Measurements from ENCODE around the gene TRIM13.
"Not testable (repeated sequence)": the region's sequence is repeated elsewhere in the genome, so short reads cannot be mapped to it uniquely, and the experiment has no call there.

Gene TRIM13

DNA sequence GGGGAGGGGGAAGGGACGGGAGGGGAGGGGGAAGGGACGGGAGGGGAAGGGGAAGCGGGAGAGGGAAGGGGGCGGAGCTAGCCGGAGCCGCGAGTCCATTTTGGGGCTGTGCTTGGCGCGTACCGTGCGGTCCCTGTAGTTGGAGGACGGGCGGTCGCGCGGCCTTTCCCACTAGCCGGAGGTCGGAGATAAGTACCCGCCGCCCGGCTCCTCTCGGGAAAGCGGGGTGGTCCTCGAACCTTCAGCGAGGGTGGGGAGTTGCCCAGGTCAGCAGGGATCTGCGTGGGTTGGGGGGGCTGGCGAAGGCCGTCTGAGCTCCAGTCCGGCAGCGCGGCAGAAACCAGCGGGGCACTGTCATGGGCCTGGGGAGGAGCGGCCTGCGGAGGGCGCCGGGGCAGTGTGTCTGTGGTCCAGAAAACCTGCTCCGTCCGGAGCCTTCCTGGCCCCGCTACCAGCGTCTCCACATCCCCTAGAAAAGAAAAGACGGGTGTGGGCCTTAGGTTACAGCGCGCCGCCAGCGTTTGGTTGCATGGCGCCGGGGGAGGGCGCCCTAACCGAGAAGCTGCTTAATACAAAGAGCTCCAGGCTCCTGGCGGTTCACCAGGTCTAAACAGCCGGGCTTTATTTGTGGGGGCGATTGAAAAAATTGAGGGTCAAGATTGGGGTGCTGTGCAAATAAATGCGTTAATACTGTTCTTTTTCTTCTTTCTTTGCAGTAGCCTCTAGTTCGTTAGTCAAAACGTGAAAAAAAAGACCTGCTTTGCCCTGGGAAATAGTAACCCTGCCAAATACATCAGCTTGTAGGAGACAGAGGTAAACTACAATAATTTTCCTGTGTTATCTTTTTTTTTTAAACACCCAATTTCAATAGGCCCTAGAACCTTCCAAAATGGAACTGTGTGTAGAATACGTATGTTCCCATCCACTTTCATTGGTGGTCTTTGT is at the start of gene TRIM13:
TRIM13 (plus strand) TSS at position 92 of the 945 bp plus-strand sequence. CDS start 14,899 bp downstream, outside the sequence.
- Mint-ChIP-seq H3K27ac (peak within 1 kb of the TSS; percentile 89), H3K36me3 (peaks cover 6% of the 10 kb centered on the region), H3K4me3 (peak within 1 kb of the TSS; percentile 87), H3K27me3 (no peaks in the 10 kb centered on the region), H3K4me1 (peaks cover 47% of the 10 kb centered on the region), H3K9me3 (no peaks in the 10 kb centered on the region)

GRCh38 chr13:49948777-49949270 is 48.0 kb upstream of the TRIM13 start:
- not testable (repeated sequence) for H3K27ac Mint-ChIP-seq, H3K9me3 Mint-ChIP-seq, H3K36me3 Mint-ChIP-seq, H3K4me3 Mint-ChIP-seq, H3K4me1 Mint-ChIP-seq, H3K27me3 Mint-ChIP-seq

DNA sequence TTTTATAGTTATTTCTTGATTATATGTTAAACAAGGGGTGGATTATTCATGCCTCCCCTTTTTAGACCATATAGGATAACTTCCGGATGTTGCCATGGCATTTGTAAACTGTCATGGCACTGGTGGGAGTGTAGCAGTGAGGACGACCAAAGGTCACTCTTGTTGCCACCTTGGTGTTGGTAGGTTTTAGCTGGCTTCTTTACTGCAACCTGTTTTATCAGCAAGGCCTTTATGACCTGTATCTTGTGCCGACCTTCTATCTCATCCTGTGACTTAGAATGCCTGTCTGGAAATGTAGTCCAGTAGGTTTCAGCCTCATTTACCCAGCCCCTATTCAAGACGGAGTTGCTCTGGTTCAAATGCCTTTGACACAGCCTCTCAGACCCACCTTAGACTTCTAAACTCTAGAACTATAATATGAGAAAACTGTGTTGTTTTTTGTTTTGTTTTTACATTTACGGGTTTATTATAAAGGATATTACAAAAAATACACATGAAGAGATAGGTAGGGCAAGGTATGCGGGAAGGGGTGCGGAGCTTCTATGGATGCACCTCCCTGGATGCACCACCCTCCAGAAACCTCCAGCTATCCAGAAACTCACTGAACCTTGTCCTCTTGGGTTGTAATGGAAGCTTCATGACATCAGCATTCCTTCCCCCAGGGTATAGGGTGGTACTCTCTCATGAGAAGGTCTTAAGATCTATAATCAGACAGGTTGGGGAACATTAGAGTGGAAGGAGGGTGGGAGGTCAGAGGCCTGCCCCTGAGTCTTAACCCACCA is 44.9 kb upstream of the TRIM13 start:
- Mint-ChIP-seq H3K9me3 (no peaks in the 10 kb centered on the region), H3K36me3 (peaks cover 3% of the 10 kb centered on the region), H3K4me1 (no peaks in the 10 kb centered on the region), H3K4me3 (no peak overlapping the region), H3K27ac (no peak overlapping the region), H3K27me3 (peaks cover 9% of the 10 kb centered on the region)

DNA sequence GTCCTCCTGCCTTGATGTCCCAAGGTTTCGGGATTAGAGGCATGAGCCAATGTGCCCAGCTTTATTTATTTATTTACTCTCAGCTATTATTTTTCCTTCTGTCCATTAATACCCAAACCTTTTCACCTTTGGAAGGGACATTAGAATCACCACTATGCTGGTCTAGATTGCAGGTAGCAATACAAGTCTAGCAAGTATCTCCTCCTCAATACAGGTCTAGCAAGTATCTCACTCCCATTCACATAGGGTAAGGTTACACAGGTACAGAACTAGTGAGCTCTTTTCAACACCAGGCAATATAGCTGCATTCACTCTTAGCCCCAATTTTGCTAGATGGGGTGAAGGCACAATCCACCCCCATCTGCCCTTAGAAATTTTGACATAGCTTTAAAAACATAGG is 43.3 kb upstream of the TRIM13 start:
- Mint-ChIP-seq H3K9me3 (no peaks in the 10 kb centered on the region), H3K4me1 (no peaks in the 10 kb centered on the region), H3K4me3 (no peak overlapping the region), H3K36me3 (peaks cover 4% of the 10 kb centered on the region), H3K27me3 (peaks cover 9% of the 10 kb centered on the region), H3K27ac (no peak overlapping the region)

- H3K9me3 Mint-ChIP-seq, result no peaks in the 10 kb centered on the region
- H3K27me3 Mint-ChIP-seq, result peaks cover 5% of the 10 kb centered on the region
- no peak overlapping the region for H3K4me3 Mint-ChIP-seq
- no peaks in the 10 kb centered on the region for H3K4me1 Mint-ChIP-seq
- peaks cover 7% of the 10 kb centered on the region for H3K36me3 Mint-ChIP-seq
- no peak overlapping the region for H3K27ac Mint-ChIP-seq
Observed at GRCh38 chr13:49954674-49955455, 42.0 kb upstream of the TRIM13 start.

- Mint-ChIP-seq H3K4me3 (no peak overlapping the region), H3K4me1 (no peaks in the 10 kb centered on the region), H3K27me3 (peaks cover 5% of the 10 kb centered on the region), H3K36me3 (peaks cover 11% of the 10 kb centered on the region), H3K27ac (peak overlapping the region; percentile 36), H3K9me3 (no peaks in the 10 kb centered on the region)
Observed at GRCh38 chr13:49956131-49956530, 40.7 kb upstream of the TRIM13 start.

GRCh38 chr13:49958321-49958720 is 38.5 kb upstream of the TRIM13 start:
- Mint-ChIP-seq H3K27ac (no peak overlapping the region), H3K36me3 (peaks cover 18% of the 10 kb centered on the region), H3K4me3 (no peak overlapping the region), H3K27me3 (peaks cover 5% of the 10 kb centered on the region), H3K4me1 (no peaks in the 10 kb centered on the region), H3K9me3 (peaks cover 6% of the 10 kb centered on the region)

DNA sequence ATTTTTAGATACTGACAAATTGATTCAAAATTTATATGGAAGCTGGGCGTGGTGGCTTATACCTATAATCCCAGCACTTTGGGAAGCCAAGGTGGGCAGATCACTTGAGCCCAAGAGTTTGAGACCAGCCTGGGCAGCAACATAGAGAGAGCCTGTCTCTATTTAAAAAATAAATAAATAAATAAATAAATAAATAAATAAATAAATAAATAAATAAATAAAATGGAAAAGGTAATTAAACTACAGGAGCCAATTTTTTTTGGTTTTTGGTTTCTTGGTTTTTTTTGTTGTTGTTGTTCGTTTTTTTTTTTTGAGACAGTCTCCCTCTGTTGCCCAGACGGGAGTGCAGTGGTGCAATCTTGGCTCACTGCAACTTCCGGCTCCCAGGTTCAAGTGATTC is 29.4 kb upstream of the TRIM13 start:
- no peak overlapping the region for H3K4me3 Mint-ChIP-seq
- no peaks in the 10 kb centered on the region for H3K4me1 Mint-ChIP-seq
- peaks cover 22% of the 10 kb centered on the region for H3K9me3 Mint-ChIP-seq
- H3K27me3 Mint-ChIP-seq, result no peaks in the 10 kb centered on the region
- H3K27ac Mint-ChIP-seq, result no peak overlapping the region
- peaks cover 17% of the 10 kb centered on the region for H3K36me3 Mint-ChIP-seq

- Mint-ChIP-seq H3K4me1 (peaks cover 3% of the 10 kb centered on the region), H3K9me3 (no peaks in the 10 kb centered on the region), H3K36me3 (no peaks in the 10 kb centered on the region), H3K27me3 (no peaks in the 10 kb centered on the region), H3K27ac (no peak overlapping the region), H3K4me3 (no peak overlapping the region)
Observed at GRCh38 chr13:49972709-49973108, 24.1 kb upstream of the TRIM13 start.

DNA sequence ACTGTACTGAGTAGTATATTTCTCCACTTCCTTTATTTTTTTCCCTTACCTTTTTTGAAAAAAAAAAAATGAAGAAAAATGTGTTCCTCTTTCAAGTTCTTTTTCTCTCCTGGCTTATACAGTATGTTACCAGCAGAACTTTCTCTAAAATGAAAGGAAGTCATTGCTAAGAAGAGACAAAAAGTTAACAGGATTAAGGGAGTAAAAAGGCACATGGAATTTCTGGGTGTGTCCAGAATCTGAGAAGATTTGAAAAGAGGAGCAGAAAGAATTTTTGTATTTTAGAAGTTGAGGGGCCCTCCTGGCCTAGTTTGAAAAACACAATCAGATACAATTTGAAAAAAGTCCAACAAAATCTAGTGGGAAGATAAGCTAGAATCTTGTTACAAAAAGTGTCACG is 21.0 kb upstream of the TRIM13 start:
- Mint-ChIP-seq H3K4me3 (no peak overlapping the region), H3K4me1 (peaks cover 3% of the 10 kb centered on the region), H3K27ac (no peak overlapping the region), H3K9me3 (no peaks in the 10 kb centered on the region), H3K27me3 (no peaks in the 10 kb centered on the region), H3K36me3 (no peaks in the 10 kb centered on the region)

DNA sequence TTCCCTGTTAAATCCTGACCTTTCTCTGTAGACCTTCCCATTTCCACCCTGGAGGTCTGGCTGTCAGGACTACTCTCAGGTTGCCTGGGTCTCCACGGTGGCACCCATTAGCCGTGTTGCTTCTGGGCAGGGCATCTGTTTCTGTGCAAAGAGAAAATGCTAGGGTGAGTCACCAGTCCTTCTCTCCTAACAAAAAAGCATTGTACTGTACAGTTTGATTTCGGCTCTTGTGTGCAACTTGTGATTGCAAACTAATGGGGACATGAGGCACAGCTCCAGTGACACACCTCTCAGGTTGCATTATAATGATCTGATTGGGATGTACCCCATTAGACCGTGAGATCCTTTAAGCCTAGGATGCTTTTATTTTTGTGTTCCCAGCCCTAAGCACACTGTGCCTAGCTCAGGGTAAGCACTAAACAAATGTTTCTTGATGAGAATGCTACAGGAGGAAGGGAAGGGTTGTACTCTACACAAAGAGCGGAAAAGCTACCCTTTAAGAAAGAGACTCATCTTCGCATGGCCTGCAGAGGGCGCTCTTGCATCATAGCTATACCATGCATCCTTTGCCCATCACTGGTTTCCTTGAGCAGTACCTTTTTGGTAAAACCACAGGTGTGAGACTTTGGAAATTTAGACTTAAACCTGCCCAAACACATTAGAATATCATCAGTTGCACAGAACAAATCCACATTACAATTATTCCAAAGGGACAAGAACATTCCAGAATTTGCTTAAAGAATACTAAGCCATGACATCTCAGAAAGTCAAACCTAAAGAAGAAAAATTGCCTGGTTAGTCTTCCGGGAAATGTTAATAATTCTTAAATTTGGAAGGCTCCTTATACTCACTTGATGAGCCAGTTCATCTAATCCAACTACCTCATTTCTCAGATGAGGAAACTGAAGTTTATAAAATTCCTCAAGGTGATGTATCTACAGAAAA is 20.3 kb upstream of the TRIM13 start:
- Mint-ChIP-seq H3K27me3 (no peaks in the 10 kb centered on the region), H3K4me3 (no peak overlapping the region), H3K4me1 (peaks cover 3% of the 10 kb centered on the region), H3K9me3 (no peaks in the 10 kb centered on the region), H3K27ac (no peak overlapping the region), H3K36me3 (no peaks in the 10 kb centered on the region)

GRCh38 chr13:49977992-49978391 is 18.9 kb upstream of the TRIM13 start:
- no peaks in the 10 kb centered on the region for H3K36me3 Mint-ChIP-seq
- H3K9me3 Mint-ChIP-seq, result no peaks in the 10 kb centered on the region
- no peaks in the 10 kb centered on the region for H3K27me3 Mint-ChIP-seq
- H3K4me3 Mint-ChIP-seq, result no peak overlapping the region
- no peak overlapping the region for H3K27ac Mint-ChIP-seq
- H3K4me1 Mint-ChIP-seq, result peaks cover 3% of the 10 kb centered on the region

GRCh38 chr13:49980266-49980665 is 16.6 kb upstream of the TRIM13 start:
- H3K9me3 Mint-ChIP-seq, result no peaks in the 10 kb centered on the region
- H3K27ac Mint-ChIP-seq, result no peak overlapping the region
- H3K4me1 Mint-ChIP-seq, result peaks cover 3% of the 10 kb centered on the region
- no peak overlapping the region for H3K4me3 Mint-ChIP-seq
- no peaks in the 10 kb centered on the region for H3K36me3 Mint-ChIP-seq
- H3K27me3 Mint-ChIP-seq, result no peaks in the 10 kb centered on the region

DNA sequence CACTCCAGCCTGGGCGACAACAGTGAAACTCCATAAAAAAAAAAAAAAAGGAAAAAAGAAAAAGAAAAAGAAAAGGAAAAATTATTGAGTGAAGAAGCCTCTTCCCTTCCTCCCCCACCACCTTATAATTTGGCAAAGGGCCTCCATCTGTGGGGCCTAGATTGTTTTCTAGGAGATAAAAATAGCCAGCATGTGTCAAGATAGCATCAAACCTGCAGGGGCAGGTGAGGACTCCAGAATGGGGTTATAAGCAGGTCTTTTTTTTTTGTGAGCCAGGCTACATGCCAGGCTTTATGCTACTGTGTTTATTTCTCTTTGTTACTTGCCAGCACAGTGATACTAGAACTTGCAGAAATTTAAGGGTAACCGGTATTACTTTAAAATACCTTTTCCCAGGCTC is 11.7 kb upstream of the TRIM13 start:
- H3K27ac Mint-ChIP-seq, result no peak overlapping the region

More for the DNA sequence above, 11.7 kb upstream of the TRIM13 start:
- no peaks in the 10 kb centered on the region for H3K36me3 Mint-ChIP-seq
- H3K4me3 Mint-ChIP-seq, result no peak overlapping the region
- no peaks in the 10 kb centered on the region for H3K4me1 Mint-ChIP-seq
- no peaks in the 10 kb centered on the region for H3K27me3 Mint-ChIP-seq
- no peaks in the 10 kb centered on the region for H3K9me3 Mint-ChIP-seq

All from activated naive CD4-positive, alpha-beta T cell treated with anti-CD3 and anti-CD28 coated beads, Interleukin-2, amount 50 U/mL, for 24 hours (primary cell).